Stomach (tissue), 9 donors: ENCODE data around the gene AGBL4. TPM values are rescaled to one million over a fixed set of nuclear protein-coding genes. Genes with fewer than 3 reads are reported as not detected.

Experiments used
- DNase-seq, 2 donors: peaks; one replicate each; pipeline versions ENCODE4 v3.0.0 to v3.0.0-alpha.2; 2013 to 2019
- H3K27ac ChIP-seq, 5 donors: fragments of 200-600 bp in 4 of 5; sonication (generic) in 4 of 5; one replicate each; pipeline ENCODE4 v1.5.1; 2013 to 2019; ENCODE audit warnings: mild to moderate bottlenecking in 1 of 5, moderate library complexity in 1 of 5
- H3K27me3 ChIP-seq, 3 donors: fragments of 200-600 bp; sonication (generic); one replicate each; pipeline ENCODE4 v1.5.1; 2017 to 2019; ENCODE audit warnings: mixed run types in 1 of 3
- H3K36me3 ChIP-seq, 4 donors: fragments of 200-600 bp; sonication (generic); 1 replicate in 3 of 4; 2 replicates in 1 of 4; pipeline ENCODE4 v1.5.1; 2016 to 2019
- H3K4me1 ChIP-seq, 4 donors: fragments of 200-600 bp; sonication (generic); one replicate each; pipeline ENCODE4 v1.5.1; 2016 to 2019
- H3K4me3 ChIP-seq, 4 donors: fragments of 200-600 bp; sonication (generic) in 3 of 4; one replicate each; pipeline ENCODE4 v1.5.1; 2016 to 2019; ENCODE audit warnings: mild to moderate bottlenecking in 1 of 4
- H3K9me3 ChIP-seq, 4 donors: fragments of 200-600 bp; sonication (generic); one replicate each; pipeline ENCODE4 v1.5.1; 2016 to 2019
- EP300 ChIP-seq: sonication (generic); formaldehyde crosslinking; IDR thresholded peaks from one replicate; pipeline ENCODE4 v1.6.1; 2017; ENCODE audit warnings: antibody characterized with exemption
- POLR2A ChIP-seq, 4 donors: fragments of 450-650 bp; IDR thresholded peaks; one replicate each; pipeline ENCODE4 v1.6.1; 2016; ENCODE audit warnings: antibody characterized with exemption in 4 of 4, control low read depth in 2 of 4, mild to moderate bottlenecking in 1 of 4, moderate library complexity in 1 of 4
- POLR2AphosphoS5 ChIP-seq, 3 donors: sonication (generic); formaldehyde crosslinking; IDR thresholded peaks; one replicate each; pipeline ENCODE4 v1.6.1; 2016; ENCODE audit warnings: antibody characterized with exemption in 3 of 3
- WGBS, 5 donors: extraction: QIAGEN DNeasy Blood & Tissue Kit in 3 of 5; methylation state at CpG; one replicate each; pipeline versions ENCODE4 v1.1.5 to v1.1.7; 2013 to 2018; 5-methylcytosine and 5-hydroxymethylcytosine counted together
- intact Hi-C: fragments of 100-400 bp; cut with DNase I; formaldehyde crosslinking; loops from one replicate; pipeline ENCODE4 v1.15.1; 2023; ENCODE audit warnings: low total_unique reads
- polyA plus RNA-seq, 3 donors: library from polyadenylated mRNA; stranded (reverse); fragments of 200-250 nt; gene quantifications; one replicate each; pipeline ENCODE4 v1.2.3, GENCODE V29; 2013
- total RNA-seq, 5 donors: library from RNA; depleted of rRNA; stranded (reverse); fragments of >200 nt; gene quantifications; one replicate each; pipeline versions ENCODE4 v1.1.0 to v1.2.3, GENCODE V29; 2014 to 2016
- TF ChIP-seq, protein P1 (sequence below), 7 experiments: fragments of 450-650 bp in 4 of 7; fragments of 200-600 bp in 3 of 7; sonication (generic) in 3 of 7; IDR thresholded peaks; one replicate each; pipeline ENCODE4 v1.5.1; 2016 to 2019; ENCODE audit warnings: antibody characterized with exemption in 7 of 7, control low read depth in 2 of 7, mild to moderate bottlenecking in 1 of 7
- donor health status: healthy with polysubstance abuse.
- donor health status: Bipolar disorder and iron deficiency.
- donor health status: healthy.

The AGBL4 gene
- total and polyA plus RNA-seq, 8 donors: 0.92 TPM; not detected in 7

DNA sequence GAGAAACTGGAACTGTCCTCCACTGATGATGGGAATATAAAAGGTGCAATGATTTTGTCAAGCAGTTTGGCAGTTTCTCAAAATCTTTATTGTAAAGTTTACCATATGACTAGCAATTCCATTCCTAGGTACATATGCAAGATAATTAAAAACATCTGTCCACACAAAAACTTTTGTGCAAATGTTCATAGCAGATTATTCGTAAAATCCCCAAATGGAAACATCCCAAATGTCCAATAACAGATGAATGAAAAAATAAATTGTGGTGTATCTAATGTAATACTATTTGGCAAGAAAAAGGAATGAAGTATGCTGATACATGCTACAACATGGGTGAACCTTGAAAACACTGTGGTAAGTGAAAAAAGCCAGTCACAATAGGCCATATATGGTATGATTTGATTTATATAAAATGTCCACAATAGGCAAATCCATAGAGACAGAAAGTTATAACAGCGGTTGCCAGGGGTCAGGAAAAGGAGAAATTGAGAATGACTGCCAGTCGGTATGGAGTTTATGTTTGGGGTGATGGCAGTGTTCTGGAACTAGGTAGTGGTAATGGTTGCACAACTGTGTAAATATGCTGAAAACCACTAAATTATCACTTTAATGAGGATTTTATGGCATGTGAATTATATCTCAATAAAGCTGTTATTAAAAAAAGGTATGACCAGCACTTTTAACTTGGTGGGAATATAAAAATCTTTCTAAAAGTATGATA lies 1165.4 kb downstream of the AGBL4 start:
- H3K4me3 ChIP-seq: no peak overlapping the region
- H3K36me3 ChIP-seq: no peaks in the 10 kb centered on the region
- intact Hi-C loops: no loop called here
- 54 to 73% (median 59%) methylated on average over 3 of the region's 3 CpGs for WGBS, 5 donors
- no peaks in the 10 kb centered on the region for H3K4me1 ChIP-seq
- no peak for DNase-seq
- peaks cover 0 to 19% (median 12%) of the 10 kb centered on the region in 4 donors for H3K9me3 ChIP-seq
- TF ChIP-seq POLR2AphosphoS5 (IDR thresholded peaks at IDR 0.05) (no peak), EP300 (no peak), POLR2A (IDR thresholded peaks at IDR 0.05) (no peak)
- TF ChIP-seq, protein P1, sequence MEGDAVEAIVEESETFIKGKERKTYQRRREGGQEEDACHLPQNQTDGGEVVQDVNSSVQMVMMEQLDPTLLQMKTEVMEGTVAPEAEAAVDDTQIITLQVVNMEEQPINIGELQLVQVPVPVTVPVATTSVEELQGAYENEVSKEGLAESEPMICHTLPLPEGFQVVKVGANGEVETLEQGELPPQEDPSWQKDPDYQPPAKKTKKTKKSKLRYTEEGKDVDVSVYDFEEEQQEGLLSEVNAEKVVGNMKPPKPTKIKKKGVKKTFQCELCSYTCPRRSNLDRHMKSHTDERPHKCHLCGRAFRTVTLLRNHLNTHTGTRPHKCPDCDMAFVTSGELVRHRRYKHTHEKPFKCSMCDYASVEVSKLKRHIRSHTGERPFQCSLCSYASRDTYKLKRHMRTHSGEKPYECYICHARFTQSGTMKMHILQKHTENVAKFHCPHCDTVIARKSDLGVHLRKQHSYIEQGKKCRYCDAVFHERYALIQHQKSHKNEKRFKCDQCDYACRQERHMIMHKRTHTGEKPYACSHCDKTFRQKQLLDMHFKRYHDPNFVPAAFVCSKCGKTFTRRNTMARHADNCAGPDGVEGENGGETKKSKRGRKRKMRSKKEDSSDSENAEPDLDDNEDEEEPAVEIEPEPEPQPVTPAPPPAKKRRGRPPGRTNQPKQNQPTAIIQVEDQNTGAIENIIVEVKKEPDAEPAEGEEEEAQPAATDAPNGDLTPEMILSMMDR (IDR thresholded peaks at IDR 0.05): no peak
- H3K27me3 ChIP-seq: no peaks in the 10 kb centered on the region
- no peak overlapping the region for H3K27ac ChIP-seq

DNA sequence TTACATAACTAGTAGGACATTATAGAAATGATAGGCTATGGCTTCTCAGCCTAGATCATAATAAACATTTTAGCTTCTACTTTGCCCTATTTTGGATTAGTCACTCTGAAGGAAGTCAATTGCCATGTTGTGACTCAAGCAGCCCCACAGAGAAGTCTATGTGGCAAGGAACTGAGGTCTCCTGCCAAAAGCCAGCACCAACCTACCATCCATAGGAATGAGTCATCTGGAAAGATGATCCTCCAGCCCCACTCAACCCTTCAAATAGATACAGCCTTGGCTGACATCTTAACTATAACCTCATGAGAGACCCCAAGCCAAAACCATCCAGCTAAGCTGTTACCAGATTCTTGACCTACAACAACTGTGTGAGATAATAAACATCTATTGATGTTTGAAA lies 1170.7 kb downstream of the AGBL4 start:
- intact Hi-C loops: no loop called here
- Histone ChIP-seq H3K9me3 (no peaks in the 10 kb centered on the region), H3K4me3 (no peak overlapping the region), H3K27ac (no peak overlapping the region), H3K36me3 (no peaks in the 10 kb centered on the region), H3K4me1 (no peaks in the 10 kb centered on the region), H3K27me3 (no peaks in the 10 kb centered on the region)
- DNase-seq: no peak
- TF ChIP-seq, protein P1 (IDR thresholded peaks at IDR 0.05): no peak
- TF ChIP-seq EP300 (no peak), POLR2A (IDR thresholded peaks at IDR 0.05) (no peak), POLR2AphosphoS5 (IDR thresholded peaks at IDR 0.05) (no peak)

DNA sequence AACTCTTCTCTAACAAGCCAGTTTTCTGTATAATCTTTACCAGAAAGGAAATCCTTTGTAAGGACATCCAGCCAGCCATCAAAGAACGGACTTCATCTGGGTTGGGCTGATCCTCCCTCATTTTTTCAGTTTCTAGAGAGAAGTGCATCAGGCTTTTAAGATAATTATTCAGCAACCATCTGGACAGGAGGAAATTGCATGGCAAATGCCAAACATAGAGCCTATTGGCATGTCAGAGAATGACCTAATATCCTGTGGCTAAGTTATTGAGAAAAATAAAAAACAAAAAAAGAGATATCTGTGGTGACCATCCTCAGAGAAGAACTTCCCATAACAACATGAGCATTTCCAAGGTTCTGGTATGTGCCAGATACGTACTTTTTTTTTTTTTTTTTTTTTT lies 1172.1 kb downstream of the AGBL4 start:
- Histone ChIP-seq H3K9me3 (no peaks in the 10 kb centered on the region), H3K27me3 (no peaks in the 10 kb centered on the region), H3K36me3 (no peaks in the 10 kb centered on the region), H3K27ac (no peak overlapping the region), H3K4me3 (no peak overlapping the region), H3K4me1 (no peaks in the 10 kb centered on the region)
- WGBS, 5 donors: 35 to 56% (median 52%) methylated on average over 2 of the region's 2 CpGs
- intact Hi-C loops: no loop called here
- no peak for TF ChIP-seq EP300
- TF ChIP-seq POLR2AphosphoS5 (IDR thresholded peaks at IDR 0.05): no peak
- TF ChIP-seq POLR2A (IDR thresholded peaks at IDR 0.05): no peak
- TF ChIP-seq, protein P1 (IDR thresholded peaks at IDR 0.05): no peak
- DNase-seq: no peak

DNA sequence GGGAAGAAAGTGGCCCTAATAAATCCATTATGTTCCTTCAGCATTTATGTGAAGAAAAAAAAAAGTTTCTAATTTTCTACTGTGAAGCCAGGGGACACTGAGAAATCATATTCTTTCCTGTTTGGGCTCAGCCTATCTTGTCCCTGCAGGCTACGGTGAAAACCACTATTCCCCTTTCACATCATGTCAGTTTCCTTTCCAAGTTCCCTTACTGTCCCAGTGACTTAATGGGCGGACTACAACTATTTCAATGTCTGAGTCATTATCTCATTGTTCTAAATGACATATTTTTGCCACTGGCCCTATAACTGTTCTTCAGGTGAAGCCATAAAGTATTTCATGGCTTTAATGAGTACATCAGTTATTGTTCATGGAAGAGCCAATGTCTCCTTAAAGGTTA lies 1175.7 kb downstream of the AGBL4 start:
- Histone ChIP-seq H3K27ac (no peak overlapping the region), H3K4me1 (no peaks in the 10 kb centered on the region), H3K4me3 (no peak overlapping the region), H3K36me3 (no peaks in the 10 kb centered on the region), H3K27me3 (no peaks in the 10 kb centered on the region), H3K9me3 (no peaks in the 10 kb centered on the region)
- no peak for DNase-seq
- no peak for TF ChIP-seq POLR2A (IDR thresholded peaks at IDR 0.05)
- TF ChIP-seq EP300: no peak
- TF ChIP-seq, protein P1 (IDR thresholded peaks at IDR 0.05): no peak
- TF ChIP-seq POLR2AphosphoS5 (IDR thresholded peaks at IDR 0.05): no peak
- WGBS, 5 donors: 81 to 85% (median 82%) methylated on average over 2 of the region's 2 CpGs
- intact Hi-C loops: no loop called here
